Endothelial cell of umbilical vein (primary cell): Measurements from ENCODE around the gene SV2C.

Experiments used
- EZH2 ChIP-seq: IDR thresholded peaks from 2 replicates; pipeline ENCODE4 v1.6.1; 2012; ENCODE audit warnings: borderline replicate concordance, low read depth, mild to moderate bottlenecking, moderate library complexity, low read length, inconsistent platforms; ENCODE audit not compliant: severe bottlenecking
- GATA2 ChIP-seq: IDR thresholded peaks from 2 replicates; pipeline ENCODE4 v1.7.0; 2011; ENCODE audit warnings: low read depth, mild to moderate bottlenecking, moderate library complexity, mixed read lengths, low read length; ENCODE audit not compliant: insufficient read length, insufficient read depth
- JUN ChIP-seq: IDR thresholded peaks from 2 replicates; pipeline ENCODE4 v1.6.1; 2011; ENCODE audit warnings: borderline replicate concordance, low read depth; ENCODE audit not compliant: insufficient read length, insufficient read depth
- MYC ChIP-seq: IDR thresholded peaks from one replicate; pipeline ENCODE4 v1.6.1; 2011; ENCODE audit warnings: mild to moderate bottlenecking, low read depth, low read length
- POLR2A ChIP-seq: IDR thresholded peaks from 2 replicates; pipeline ENCODE4 v1.6.1; 2012; ENCODE audit warnings: low read depth, mild to moderate bottlenecking, control low read depth, low read length
- POLR2AphosphoS5 ChIP-seq: IDR thresholded peaks from 2 replicates; pipeline ENCODE4 v1.6.1; 2012; ENCODE audit warnings: low read depth, mild to moderate bottlenecking, control low read depth, low read length, moderate library complexity; ENCODE audit not compliant: insufficient read depth
- TF ChIP-seq, protein P1 (sequence below), 2 donors: IDR thresholded peaks; 1 replicate in 1 of 2; 2 replicates in 1 of 2; pipeline ENCODE4 v1.5.1; 2011; ENCODE audit warnings: low read length in 2 of 2, mild to moderate bottlenecking in 2 of 2, moderate library complexity in 2 of 2, control low read depth in 1 of 2, inconsistent platforms in 1 of 2, low read depth in 1 of 2; ENCODE audit not compliant: insufficient read depth in 1 of 2; ENCODE audit errors: extremely low read depth in 1 of 2
- TF ChIP-seq, protein P2 (sequence below): IDR thresholded peaks from 2 replicates; pipeline ENCODE4 v1.6.1; 2011; ENCODE audit not compliant: insufficient read depth, insufficient read length

DNA sequence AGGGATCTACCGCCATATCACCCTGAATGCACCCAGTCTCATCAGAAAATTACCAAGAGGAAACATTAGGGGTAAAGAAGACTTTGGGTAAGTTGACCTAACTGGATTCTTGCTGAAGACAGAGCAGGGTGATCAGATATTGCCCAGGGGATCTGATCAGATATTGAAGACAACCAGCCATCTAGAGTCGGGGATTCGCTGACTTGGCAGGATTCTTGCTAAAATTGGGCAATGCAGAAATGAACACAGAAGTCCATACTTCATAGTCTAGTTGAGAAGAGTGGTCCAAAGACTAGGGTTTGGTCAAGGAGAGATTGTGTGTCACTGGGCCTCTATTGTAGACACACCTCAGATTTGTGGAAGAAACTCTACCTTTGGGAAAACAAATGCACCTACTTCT is 107.2 kb downstream of the SV2C start:
- TF ChIP-seq, protein P1, sequence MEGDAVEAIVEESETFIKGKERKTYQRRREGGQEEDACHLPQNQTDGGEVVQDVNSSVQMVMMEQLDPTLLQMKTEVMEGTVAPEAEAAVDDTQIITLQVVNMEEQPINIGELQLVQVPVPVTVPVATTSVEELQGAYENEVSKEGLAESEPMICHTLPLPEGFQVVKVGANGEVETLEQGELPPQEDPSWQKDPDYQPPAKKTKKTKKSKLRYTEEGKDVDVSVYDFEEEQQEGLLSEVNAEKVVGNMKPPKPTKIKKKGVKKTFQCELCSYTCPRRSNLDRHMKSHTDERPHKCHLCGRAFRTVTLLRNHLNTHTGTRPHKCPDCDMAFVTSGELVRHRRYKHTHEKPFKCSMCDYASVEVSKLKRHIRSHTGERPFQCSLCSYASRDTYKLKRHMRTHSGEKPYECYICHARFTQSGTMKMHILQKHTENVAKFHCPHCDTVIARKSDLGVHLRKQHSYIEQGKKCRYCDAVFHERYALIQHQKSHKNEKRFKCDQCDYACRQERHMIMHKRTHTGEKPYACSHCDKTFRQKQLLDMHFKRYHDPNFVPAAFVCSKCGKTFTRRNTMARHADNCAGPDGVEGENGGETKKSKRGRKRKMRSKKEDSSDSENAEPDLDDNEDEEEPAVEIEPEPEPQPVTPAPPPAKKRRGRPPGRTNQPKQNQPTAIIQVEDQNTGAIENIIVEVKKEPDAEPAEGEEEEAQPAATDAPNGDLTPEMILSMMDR (IDR thresholded peaks at IDR 0.05; ENCODE audit: extremely low read depth in 1 of 2, insufficient read depth in 1 of 2, low read depth in 1 of 2, low read length in 2 of 2), result no peak
- TF ChIP-seq EZH2 (no peak), GATA2 (no peak), POLR2A (no peak), POLR2AphosphoS5 (no peak), MYC (no peak), JUN (no peak)
- TF ChIP-seq, protein P2, sequence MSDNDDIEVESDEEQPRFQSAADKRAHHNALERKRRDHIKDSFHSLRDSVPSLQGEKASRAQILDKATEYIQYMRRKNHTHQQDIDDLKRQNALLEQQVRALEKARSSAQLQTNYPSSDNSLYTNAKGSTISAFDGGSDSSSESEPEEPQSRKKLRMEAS, result no peak
